GM19372 (cell line): Measurements from ENCODE around the gene HHIP.
"Not testable (repeated sequence)": the region's sequence is repeated elsewhere in the genome, so short reads cannot be mapped to it uniquely, and the experiment has no call there.

ENCODE experiments used
- ATAC-seq: cut with Tn5 transposase; IDR thresholded peaks from one replicate; pipeline ENCODE4 v1.9.1; 2021; ENCODE audit warnings: mild to moderate bottlenecking, low read depth, moderate library complexity; ENCODE audit not compliant: unreplicated experiment

Gene HHIP

DNA sequence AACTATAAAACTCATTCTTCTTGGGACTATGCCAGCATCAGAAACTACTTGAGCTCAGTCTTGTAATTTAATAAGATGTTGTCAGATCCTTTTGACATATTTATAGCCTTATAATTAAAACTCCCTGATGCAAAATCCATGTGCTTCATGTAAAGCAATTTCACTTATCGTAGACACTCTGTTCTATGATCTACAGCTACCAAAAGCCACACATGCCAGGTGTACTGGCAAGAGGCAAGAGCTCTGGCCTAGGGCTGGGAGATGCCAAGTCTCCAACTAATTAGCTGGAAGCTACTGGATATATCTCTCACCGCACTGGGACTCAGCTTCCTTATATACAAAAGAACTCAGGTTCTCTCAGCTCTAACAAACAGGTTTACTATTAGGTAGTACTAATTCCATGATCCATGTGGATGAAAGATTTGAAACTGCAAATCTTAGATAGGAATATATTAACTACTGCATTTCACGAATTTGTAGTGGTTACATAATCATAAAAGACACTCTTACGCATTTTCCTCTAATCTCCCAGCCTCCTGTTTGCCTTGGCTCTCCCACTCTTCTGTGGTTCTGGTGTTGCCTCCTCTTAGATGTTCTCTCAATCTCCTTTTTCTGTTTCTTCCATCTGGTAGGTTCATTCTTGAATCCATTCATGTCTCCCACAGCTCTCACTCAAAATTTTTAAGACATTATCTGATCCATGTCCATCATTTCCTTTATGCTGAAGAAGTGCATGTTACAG, 103.0 kb downstream of the HHIP start:
- ATAC-seq: no peak

DNA sequence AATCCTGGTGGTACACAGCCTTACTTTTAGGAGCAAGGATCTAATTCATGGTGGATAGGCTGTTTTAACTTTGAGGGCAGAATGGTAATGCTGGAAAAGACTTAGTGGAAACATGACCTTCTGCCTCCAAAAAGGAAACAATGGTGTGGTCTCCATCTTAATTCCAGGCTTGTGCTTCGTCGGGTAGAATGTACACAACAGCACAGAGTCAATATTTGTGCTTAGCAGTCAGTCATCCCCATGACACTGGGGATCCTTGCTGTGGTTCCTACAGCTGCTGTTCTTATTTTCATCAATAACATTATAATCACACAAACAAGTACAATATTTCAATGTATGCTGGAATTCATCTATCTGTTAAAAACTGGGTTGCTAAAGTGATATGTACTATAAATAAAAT, 104.4 kb downstream of the HHIP start:
- no peak for ATAC-seq

DNA sequence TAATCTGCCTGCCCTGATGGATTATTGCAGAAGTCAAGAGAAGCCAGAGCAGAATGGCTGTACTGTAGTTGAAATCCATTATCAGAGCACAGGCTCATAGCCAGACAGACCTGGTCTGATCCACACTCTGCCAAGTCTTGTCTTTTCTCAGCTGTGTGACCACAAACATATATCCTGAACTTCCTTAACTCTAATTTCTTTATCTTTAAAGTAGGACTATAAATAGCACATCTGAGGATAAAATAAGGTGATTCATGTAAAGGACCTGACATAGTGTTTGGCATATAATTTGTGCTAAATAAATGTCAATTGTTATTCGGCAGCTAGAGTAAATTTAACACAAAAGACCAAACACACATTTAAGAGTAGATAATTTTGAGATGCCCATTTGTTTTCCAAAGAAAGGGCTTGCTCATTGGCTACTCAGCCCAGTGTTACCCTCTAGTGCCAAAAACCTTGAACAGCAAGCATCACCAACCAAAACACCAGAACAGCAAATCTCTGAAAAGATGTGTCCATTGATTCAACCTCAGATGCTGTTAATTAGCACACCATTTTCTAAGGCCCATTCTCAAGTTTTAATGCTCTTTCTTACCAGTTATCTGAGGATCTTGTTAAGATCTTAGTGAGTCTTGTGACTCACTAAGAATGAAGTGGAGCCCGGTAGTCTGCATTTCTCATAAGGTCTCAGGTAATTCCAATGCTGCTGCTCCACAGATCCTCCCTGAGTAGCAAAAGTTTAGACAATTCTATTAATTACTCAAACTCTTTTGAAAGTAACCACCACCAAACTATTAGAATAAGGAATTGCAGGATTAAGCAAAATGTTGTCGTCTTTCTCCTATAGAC, 108.8 kb downstream of the HHIP start:
- ATAC-seq: no peak

DNA sequence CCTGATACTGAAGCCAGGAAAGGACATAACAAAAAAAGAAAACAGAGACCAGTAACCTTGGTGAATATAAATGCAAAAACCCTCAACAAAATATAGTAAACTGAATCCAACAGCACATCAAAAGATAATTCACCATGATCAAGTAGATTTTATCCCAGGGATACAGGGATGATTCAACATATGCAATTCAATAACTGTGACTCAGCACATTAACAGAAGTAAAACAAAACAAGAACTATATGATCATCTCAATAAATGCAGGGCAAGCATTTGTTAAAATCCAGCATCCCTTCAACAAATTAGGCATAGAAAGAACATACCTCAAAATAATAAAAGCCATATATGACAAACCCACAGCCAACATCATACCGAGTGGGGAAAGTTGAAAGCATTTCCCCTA, 112.0 kb downstream of the HHIP start:
- ATAC-seq: no peak

DNA sequence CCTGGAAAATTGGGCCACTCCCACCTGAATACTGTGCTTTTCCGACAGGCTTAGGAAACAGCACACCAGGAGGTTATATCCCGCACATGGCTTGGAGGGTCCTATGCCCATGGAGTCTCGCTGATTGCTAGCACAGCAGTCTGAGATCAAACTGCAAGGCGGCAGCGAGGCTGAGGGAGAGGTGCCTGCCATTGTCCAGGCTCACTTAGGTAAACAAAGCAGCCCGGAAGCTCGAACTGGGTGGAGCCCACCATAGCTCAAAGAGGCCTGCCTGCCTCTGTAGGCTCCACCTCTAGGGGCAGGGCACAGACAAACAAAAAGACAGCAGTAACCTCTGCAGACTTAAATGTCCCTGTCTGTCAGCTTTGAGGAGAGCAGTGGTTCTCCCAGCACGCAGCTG, 122.9 kb downstream of the HHIP start:
- ATAC-seq: not testable (repeated sequence)

DNA sequence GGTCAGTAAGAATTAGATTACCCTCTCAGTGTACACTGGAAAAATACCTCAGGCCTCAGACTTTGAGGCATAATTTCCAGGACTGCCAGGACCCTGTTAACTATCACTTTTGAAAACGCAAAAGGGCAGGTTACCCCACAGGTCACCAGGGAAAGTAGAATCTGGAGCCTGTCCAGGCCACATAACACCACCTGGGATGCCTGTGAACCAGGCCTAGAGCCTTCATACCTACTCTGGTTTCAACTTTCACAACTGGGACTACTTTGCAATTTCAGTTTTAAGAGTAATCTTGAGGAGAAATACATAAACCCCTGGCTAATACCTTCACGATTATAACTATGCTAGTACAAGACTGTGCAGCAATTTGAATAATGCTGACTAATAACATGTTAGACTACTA, 132.4 kb downstream of the HHIP start:
- no peak for ATAC-seq

DNA sequence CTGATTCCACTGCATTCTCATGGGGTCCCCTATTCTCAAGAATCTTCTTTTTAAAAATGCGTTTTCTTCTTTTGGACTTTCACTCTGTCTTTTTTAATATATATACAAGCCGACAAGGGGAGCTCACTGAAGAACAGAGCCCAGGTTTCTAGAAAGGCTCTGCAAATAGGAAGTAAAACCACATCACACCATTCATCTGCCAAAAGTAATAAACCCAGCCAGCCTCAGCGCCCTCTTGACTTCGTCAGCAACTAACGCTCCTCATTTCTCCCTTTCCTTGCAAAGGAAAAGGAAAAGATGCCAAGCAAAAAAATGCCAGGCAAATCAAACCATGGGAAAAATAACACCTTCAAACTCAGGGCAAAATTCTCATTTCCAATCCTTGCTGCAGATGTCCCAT, 136.4 kb downstream of the HHIP start:
- no peak for ATAC-seq

DNA sequence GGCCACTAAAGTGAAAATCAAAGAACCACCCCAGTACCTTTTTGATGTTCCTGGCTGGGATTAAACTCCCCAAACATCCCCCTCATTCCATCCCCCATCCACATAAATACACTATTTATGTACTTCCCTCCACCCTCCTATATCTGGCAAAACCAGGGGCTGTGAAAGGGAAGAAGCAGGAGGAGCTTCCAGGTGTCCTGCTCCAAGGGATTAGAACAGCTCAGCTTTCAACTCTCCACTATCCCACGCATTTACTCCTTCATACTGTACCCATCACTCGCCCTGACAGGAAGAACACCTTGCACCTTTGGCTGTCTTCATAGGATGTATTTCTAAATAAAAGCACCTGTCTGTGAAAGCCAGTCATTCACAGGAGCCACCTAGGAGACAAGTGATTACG, 140.0 kb downstream of the HHIP start:
- ATAC-seq: no peak

DNA sequence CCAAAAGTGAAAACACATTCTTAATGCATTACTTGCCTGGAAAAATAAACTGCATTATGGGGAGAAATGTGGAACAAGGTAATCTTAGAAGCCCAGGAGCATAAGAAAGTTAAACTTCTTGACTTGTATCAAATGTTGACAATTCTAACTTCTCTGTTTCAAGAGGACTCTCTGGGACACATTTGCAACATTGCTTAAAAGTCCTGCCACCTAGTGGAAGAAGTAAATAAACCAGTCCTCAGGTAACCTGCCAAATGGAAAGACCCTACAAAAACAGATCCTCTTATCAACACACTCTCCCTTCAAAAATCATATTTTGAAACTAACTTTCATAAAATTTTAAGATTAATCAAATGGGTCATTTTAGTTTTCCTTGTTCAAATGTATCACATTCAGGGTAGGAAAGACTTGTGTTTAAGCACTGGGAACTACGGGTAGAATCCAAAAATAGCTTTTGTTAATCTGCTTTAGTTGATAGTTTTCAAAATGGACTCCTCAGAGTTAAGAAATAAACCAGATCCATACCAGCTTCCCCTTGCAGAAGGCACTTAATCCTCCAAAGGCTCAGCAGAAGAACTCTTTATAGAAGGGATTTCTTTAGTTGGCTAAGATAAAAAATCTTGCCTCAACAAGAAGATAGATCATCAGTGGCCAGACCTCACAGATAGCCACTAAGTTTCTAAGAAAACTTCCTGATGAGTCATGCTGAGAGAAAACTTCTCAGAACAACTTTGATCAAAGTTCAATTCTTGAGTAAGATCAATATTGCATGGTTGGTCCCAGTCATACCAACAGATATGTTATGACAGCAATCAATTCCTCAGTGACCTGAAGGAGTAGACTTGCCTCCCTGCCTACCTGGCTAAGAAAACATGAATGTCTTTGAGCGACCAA, 141.7 kb downstream of the HHIP start:
- peak; percentile 67 for ATAC-seq

DNA sequence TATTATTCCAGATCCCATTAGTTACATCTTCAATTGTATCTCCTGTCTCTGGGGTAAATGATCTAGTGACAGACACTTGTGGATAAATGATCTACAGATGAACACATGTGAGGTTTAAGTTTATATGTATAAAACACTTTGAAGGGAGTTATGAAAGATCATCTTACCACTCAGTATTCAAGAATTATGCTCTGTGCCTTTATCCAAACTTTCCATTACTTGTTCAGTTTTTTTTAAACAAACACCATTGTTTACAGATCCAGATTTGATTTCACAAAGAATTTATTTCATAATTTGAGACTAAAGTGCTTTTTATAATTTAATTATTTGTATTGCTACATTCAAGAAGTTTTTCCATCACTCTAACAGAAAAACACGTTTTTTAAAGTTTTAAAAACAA, 142.5 kb downstream of the HHIP start:
- no peak for ATAC-seq

DNA sequence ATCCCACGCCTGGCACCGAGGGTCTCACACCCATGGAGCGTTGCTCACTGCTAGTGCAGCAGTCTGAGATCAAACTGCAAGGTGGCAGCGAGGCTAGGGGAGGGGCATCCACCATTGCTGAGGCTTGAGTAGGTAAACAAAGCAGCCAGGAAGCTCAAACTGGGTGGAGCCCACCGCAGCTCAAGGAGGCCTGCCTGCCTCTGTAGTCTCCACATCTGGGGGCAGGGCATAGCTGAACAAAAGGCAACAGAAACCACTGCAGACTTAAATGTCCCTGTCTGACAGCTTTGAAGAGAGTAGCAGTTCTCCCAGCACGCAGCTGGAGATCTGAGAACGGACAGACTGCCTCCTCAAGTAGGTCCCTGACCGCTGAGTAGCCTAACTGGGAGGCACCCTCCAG, 146.0 kb downstream of the HHIP start:
- ATAC-seq: not testable (repeated sequence)
